Dedifferentiated amniotic fluid mesenchymal stem cell (primary cell): ENCODE results near the gene M6PR.
"Not testable (repeated sequence)": the region's sequence is repeated elsewhere in the genome, so short reads cannot be mapped to it uniquely, and the experiment has no call there.

Source experiments
- DNase-seq: peaks from one replicate; pipeline ENCODE4 v3.0.0-alpha.2; 2016; ENCODE audit errors: extremely low spot score

Gene M6PR

DNA sequence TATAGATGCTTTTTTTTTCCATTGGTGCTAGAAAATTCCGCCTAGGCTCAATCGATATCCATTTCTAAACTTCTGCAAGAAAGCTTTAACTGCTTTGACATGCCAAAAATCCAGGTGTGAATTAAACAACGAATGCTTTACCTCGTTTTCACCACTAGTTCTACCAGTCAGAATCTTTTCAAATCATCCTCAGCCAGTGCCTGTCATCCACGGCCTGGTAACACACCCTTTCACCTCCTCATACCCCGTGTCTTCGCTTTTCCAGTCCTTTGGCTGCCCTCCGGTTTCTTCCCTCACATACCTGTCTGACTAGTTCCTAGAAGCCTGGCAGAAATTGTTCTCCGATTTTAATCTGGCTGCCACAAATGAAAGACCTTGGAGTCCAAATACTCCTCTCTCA, 36.5 kb downstream of the M6PR start:
- DNase-seq, result no peak

DNA sequence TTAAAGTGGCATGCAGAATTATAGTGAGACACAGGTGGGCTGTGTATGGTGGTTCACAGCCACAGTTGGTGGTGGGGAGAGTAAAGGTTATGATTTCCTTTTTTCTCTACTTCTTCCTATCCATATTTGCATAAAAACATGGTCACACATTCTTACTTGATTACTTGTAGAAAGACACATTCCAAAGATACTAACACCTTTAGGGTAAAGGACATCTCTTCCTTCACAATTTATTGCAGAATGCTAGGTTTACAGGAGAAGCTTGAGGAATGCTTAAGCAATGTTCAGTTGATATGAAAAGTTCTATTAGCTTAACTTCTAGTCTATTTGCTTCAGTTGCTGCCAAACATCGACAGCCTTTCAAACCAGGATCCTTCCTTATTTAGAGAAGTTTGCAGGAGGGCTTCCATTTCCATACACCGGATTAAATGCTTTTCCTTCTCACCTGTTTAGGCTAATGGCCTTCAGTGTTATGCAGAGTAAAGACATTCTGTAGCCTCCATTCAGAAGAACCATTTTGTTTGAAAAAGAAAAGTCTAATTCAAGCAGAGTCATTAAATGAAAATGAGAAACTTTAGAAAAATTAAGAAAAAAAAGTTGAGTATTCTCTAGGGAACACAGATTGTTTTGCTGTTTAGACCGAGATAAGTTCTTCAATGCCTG, 37.7 kb downstream of the M6PR start:
- DNase-seq, result no peak

DNA sequence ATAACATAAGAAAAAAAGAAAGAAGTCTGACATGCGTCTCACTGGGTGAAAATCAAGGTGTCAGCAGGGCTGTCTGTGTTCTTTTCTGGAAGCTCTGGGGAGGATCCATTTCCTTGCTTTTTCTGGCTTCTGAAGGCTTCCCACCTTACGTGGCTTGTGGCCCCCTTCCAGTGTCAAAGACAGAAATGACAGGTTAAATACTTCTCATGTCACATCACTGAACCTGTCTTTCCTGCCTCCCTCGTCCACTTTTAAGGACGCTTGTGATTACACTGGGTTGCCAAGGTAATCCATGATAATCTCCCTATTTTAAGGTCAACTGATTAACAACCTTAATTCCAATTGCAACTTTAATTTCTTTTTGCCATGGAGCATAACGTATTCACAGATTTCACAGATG, 39.7 kb downstream of the M6PR start:
- no peak for DNase-seq

DNA sequence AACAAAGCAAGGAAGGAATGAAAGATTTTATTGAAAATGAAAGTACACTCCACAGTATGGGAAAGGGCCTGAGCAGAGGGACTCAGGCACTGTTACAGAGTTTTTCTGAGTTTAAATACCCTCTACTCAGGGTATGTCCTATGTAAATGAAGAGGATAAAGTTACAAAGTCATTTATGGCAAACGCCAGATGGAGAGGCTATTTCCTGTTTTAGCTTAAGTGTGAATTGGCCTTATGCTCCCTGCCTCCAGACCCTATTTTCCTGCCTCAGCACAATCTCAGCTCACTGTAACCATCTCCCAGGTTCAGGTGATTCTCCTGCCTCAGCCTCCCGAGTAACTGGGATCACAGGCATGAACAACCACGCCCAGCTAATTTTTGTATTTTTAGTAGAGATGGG, 41.9 kb downstream of the M6PR start:
- DNase-seq, result no peak

DNA sequence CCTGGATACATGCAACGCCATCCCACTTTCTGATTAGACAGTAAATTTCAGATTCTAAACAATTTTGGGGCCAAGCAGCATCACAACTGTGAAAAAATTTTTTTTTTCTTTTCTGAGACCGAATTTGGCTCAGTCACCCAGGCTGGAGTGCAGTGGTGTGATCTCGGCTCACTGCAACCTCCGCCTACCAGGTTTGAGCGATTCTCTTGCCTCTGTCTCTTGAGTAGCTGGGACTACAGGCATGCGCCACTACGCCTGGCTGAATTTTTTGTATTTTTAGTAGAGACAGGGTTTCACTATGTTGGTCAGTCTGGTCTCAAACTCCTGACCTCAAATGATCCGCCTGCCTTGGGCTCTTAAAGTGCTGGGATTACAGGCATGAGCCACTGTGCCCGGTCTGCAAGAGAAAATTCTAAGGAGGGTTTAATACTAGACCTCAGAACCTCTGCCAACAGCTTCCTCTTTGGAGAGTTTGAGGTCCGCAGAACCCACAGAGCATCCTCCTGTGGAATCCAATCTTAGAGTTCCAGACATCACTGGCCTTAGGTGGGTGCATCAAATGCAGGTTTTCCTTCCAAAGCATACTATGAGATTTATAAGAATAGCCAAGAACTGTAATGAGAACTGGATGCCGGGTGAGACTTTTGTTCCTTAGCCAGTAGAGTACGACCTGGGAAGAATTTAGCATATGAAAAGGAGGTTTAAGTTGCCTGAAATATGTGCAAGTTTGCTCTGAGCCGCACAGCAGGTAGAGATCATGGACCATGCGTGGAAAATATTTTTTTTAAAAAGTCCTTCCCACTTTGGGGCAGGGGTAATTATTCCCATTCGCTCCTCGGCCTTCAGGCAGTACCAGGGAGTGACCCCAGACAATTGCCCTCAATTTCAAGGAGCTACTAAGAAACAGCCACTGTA, 42.9 kb downstream of the M6PR start:
- no peak for DNase-seq

DNA sequence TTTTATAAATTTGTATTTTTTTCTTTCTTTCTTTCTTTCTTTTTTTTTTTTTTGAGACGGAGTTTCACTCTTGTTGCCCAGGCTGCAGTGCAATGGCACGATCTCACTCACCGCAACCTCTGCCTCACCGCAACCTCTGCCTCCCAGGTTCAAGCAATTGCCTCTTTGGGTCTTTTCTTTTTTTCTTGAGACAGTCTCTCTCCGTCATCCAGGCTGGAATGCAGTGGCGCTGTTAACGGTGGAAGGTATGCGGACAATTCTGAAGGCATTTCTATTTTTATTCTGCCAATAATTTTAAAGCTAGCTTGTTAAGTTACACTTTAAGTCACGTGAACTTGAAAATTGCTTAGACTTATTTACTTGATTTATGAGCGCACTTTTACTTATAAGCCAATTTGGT, 43.9 kb downstream of the M6PR start:
- DNase-seq, result no peak

DNA sequence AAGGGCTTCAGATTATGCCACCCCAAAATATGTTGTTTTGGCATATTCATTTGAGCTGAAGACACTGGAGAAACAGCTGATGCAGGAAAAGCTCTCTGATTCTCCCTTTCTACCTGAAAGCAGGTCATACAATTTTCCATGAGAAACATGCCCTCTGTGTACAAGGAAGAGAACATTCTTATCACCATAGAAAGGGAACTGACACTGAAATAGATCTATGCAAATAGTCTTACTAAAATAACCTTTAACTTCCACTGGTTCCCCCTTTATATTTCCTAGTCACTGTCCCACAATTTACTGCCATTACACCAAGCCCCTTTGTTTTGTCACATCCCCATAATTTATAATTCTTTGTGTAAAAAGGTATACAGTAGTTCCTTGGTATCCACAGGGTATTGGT, 44.8 kb downstream of the M6PR start:
- DNase-seq, result no peak

DNA sequence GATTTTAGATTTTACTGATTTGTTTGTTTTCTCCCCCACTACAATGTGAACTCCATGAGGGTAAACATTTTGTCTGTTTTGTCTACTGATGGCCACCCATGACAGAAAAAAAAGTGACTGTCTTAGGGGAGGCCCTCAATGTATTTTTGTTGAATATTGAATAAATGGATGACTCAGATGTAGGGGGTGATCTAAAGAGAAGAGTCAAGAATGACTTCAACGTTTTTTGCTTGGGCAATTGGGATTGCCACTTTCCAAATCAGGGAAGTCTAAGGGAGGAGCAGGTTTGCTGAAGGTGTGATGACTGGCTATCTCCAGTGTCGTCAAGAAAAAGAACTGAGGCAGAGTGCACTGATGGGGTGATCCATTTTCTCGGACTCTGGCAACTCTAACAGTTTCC, 45.8 kb downstream of the M6PR start:
- no peak for DNase-seq

DNA sequence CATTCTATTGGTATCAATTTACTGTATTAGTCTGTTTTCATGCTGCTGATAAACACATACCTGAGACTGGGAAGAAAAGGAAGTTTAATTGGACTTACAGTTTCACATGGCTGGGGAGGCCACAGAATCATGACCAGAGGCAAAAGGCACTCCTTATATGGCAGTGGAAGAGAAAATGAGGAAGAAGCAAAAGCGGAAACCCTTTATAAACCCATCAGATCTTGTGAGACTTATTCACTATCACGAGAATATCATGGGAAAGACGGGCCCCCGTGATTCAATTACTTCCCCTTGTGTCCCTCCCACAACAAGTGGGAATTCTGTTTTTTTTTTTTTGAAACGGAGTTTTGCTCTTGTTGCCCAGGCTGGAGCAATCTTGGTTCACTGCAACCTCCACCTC, 46.7 kb downstream of the M6PR start:
- DNase-seq, result not testable (repeated sequence)

DNA sequence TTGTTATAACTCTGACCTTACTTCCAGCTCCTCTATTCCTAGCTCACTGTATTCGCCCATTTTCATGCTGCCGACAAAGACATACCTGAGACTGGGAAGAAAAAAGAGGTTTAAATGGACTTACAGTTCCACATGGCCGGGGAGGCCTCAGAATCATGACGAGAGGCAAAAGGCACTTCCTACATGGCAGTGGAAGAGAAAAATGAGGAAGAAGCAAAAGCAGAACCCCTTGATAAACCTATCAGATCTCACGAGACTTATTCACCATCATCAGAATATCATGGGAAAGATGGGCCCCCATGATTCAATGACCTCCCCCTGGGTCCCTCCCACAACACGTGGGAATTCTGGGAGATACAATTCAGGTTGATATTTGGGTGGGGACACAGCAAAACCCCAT, 49.6 kb downstream of the M6PR start:
- no peak for DNase-seq

DNA sequence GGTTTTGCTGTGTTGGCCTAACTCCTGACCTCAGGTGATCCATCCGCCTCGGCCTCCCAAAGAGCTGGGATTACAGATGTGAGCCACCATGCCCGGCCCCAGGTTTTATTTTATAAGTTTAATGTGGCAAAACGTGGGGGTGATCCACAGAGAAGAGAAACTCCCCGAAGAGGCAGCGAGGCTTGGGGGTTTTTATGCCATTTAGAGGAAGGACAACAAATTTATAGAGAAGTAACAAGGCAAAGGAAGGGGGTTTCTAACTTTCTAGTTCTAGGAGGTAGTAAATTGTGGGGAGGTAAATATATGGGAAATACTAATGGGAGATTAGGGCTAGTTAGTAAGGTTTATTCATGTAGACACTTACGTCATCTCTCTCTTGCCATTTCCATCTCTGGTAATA, 52.4 kb downstream of the M6PR start:
- DNase-seq, result no peak

DNA sequence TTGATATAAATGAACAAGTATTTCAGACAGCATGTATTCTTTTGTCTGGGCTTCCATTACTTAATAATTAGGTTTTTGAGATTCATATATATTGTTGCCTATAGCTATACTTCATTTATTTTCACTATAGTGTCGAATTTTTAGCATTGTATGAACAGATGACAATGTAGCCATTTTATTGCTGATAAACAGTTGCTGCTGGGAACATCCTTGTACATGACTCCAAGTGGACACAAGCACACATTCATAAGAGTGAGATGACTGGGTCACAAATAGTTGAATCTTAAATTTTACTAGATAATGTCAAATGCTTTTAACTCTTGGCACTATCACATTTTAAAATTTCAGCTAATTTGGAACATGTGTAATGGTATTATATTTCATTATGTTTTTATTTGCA, 54.5 kb downstream of the M6PR start:
- DNase-seq, result no peak

DNA sequence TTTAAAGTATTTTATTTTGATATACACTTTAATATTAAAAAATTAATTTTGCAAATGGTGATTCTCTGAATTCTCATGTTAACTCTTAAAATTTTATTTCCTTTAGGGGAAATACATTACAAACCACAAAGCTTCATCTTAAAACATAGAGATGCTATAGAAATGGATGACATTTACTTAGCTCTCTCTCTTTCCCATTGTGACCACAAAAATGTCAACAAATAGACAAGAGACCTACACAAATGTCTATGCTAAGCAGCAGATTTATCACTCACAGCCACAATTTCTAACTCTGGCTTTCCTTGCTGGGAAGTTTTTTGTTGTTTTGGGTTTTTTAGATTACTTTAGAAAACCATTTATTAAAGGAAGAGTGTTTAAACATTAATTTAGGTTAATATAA, 55.1 kb downstream of the M6PR start:
- DNase-seq, result no peak

DNA sequence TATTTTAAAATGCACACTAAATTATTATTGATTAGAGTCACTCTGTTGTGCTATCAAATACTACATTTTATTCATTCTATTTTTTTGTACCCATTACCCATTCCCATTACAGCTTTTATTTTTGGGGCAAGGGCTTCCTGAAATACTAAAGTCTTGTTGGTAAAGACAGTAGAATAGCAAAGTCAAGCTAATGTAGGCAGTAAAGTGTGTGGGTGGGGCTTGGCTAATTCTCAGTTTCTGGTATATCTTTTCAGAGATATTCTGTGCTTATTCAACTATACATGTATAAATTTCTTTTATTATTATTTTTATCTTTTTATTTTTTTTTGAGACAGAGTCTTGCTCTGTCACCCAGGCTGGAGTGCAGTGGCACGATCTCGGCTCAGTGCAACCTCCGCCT, 57.5 kb downstream of the M6PR start:
- no peak for DNase-seq
